ENCODE results near the gene KIF3C. TPM values are rescaled to one million over a fixed set of nuclear protein-coding genes. Genes with fewer than 3 reads are reported as not detected.

KIF3C gene
- total RNA-seq, 1 experiment from 2014 or later: 41.4 TPM

DNA sequence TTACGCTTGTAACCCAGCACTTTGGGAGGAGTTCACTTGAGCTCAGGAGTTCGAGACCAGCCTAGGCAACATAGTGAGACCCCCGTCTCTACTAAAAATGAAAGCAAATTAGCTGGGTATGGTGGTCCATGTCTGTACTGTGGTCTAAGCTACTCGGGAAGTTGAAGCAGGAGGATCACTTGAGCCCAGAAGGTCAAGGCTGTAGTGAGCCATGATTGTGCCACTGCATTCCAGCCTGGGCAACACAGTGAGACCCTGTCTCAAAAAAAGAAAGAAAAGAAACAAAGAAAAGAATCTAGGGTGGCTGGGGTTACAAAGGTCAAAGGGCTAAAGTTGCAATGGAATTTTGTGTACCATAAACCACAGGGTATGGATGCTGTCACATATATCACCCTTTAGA lies 41.3 kb downstream of the KIF3C start:
- Mint-ChIP-seq H3K4me3 (no peak overlapping the region), H3K27ac (no peak overlapping the region; a peak in 1 of 7 replicates), H3K36me3 (ENCODE audit: insufficient read depth in 1 of 3, low read depth in 3 of 3) (peaks cover 6 to 46% (median 33%) of the 10 kb centered on the region in 3 experiments; a peak in 6 of 7 replicates), H3K9me3 (no peaks in the 10 kb centered on the region), H3K4me1 (no peaks in the 10 kb centered on the region), H3K27me3 (ENCODE audit: low read depth) (no peaks in the 10 kb centered on the region)
- H2BK5ac ChIP-seq (ENCODE audit: insufficient read length, low read length): no peak overlapping the region
- H3K4me1 ChIP-seq (ENCODE audit: insufficient read depth, low read length): no peaks in the 10 kb centered on the region
- H3K9ac ChIP-seq (ENCODE audit: extremely low read depth, insufficient read length, low read length): no peak overlapping the region
- H3K27me3 ChIP-seq (ENCODE audit: insufficient read depth, low read length): no peaks in the 10 kb centered on the region
- DNase-seq: no peak
- no CpG with 5 or more reads among the region's 4 CpGs for WGBS (ENCODE audit: extremely low coverage, insufficient read length, low lambda C conversion rate)
- H3K23me2 ChIP-seq (ENCODE audit: insufficient read length, low read depth, low read length, poor library complexity, severe bottlenecking): no peaks in the 10 kb centered on the region
- H2AK5ac ChIP-seq (ENCODE audit: insufficient read length, low read length): no peak overlapping the region
- H3K23ac ChIP-seq (ENCODE audit: insufficient read length, low read depth, low read length): no peak overlapping the region
- no peak overlapping the region for H2BK15ac ChIP-seq (ENCODE audit: low read depth, low read length)
- no peaks in the 10 kb centered on the region for H3K9me3 ChIP-seq (ENCODE audit: control insufficient read depth, low read depth, low read length)
- H3K18ac ChIP-seq (ENCODE audit: insufficient read length, low read depth, low read length): no peak overlapping the region
- no peak overlapping the region for H4K5ac ChIP-seq (ENCODE audit: insufficient read length, low read depth, low read length)
- no peak overlapping the region for H3K27ac ChIP-seq (ENCODE audit: insufficient read length, low read depth, low read length)
- H3T11ph ChIP-seq (ENCODE audit: low read length): no peak overlapping the region
- H2AFZ ChIP-seq (ENCODE audit: low read length): no peak overlapping the region
- no peak overlapping the region for H3K4ac ChIP-seq (ENCODE audit: low read depth, low read length)
- TF ChIP-seq, protein P1, sequence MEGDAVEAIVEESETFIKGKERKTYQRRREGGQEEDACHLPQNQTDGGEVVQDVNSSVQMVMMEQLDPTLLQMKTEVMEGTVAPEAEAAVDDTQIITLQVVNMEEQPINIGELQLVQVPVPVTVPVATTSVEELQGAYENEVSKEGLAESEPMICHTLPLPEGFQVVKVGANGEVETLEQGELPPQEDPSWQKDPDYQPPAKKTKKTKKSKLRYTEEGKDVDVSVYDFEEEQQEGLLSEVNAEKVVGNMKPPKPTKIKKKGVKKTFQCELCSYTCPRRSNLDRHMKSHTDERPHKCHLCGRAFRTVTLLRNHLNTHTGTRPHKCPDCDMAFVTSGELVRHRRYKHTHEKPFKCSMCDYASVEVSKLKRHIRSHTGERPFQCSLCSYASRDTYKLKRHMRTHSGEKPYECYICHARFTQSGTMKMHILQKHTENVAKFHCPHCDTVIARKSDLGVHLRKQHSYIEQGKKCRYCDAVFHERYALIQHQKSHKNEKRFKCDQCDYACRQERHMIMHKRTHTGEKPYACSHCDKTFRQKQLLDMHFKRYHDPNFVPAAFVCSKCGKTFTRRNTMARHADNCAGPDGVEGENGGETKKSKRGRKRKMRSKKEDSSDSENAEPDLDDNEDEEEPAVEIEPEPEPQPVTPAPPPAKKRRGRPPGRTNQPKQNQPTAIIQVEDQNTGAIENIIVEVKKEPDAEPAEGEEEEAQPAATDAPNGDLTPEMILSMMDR (conservative IDR thresholded peaks at IDR 0.05): no peak
- H4K91ac ChIP-seq (ENCODE audit: insufficient read length, low read depth, low read length): no peak overlapping the region
- no peak overlapping the region for H3K4me2 ChIP-seq (ENCODE audit: insufficient read depth, insufficient read length, low read length)
- H3K79me2 ChIP-seq (ENCODE audit: insufficient read depth, low read length): no peaks in the 10 kb centered on the region
- H2BK20ac ChIP-seq (ENCODE audit: low read depth, low read length, poor library complexity, severe bottlenecking): no peak overlapping the region
- H4K8ac ChIP-seq (replicated peaks; ENCODE audit: insufficient read length, low read depth, low read length): no peak overlapping the region
- H3K14ac ChIP-seq (ENCODE audit: insufficient read depth, low read length): no peak overlapping the region
- no peak overlapping the region for H2BK120ac ChIP-seq (ENCODE audit: low read depth, low read length, poor library complexity, severe bottlenecking)
- no peak overlapping the region for H3K56ac ChIP-seq (ENCODE audit: insufficient read length, low read depth, low read length)
- no peak overlapping the region for H2BK12ac ChIP-seq (ENCODE audit: insufficient read length, low read depth, low read length)
- no peaks in the 10 kb centered on the region for H4K20me1 ChIP-seq (ENCODE audit: control insufficient read depth, insufficient read depth, insufficient read length)
- H3K79me1 ChIP-seq (ENCODE audit: insufficient read depth, low read depth, low read length, poor library complexity, severe bottlenecking): no peaks in the 10 kb centered on the region
